GM19239 (cell line): ENCODE results near the gene GARNL3.

ENCODE experiments used
- DNase-seq: peaks from one replicate; pipeline ENCODE4 v3.0.0; 2011; ENCODE audit warnings: low spot score; ENCODE audit not compliant: insufficient read length
- FAIRE-seq: peaks from 2 replicates; lab custom pipeline; 2011; peaks lifted over from hg19 to GRCh38; lab: Jason Lieb, UNC

The GARNL3 gene

DNA sequence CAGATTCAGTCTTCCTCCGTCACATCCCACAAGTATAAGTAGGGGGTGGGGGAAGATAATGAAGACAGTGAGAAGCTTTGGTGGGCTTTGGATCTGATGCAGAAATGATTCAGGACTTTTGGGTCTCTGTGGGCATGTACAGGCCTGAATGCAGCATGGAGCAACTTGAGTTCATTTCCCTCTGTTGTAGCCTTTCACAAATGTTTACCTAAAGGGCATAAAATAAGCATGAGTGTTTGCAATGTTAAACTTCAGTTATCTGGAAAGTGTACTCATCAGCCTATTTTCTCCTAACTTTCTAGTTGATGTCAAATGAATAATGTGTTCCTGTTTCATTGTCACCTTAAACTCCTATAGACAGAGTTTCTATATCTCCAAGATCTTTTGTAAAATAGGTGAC, 39.3 kb downstream of the GARNL3 start:
- FAIRE-seq (no peak), DNase-seq (no peak)

DNA sequence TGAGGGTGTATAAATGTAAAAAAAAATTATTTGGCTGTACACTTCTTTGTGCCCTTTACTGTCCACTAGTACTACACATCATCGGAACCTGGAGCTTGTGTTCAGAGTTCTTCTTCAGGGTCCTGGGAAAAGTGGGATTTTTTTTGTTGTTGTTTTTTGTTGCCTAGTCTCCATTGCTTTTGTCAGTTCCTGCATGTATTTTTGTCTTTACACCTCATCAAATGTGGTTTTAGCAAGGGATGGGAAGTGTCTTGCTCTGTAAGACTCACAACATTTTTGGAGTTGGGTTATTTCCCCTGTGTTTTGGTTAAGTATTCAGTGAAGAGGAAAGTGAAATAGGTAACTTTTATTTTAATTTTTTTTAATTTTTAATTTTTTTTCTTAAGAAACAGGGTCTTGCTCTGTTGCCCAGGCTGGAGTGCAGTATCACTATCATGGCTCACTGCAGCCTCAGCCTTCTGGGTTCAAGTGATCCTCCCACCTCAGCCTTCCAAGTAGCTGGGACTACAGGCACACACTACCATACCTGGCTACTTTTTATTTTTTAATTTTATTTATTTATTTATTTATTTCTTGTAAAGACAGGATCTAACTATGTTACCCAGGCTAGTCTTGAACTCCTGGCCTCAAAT, 40.7 kb downstream of the GARNL3 start:
- FAIRE-seq (no peak), DNase-seq (no peak)

DNA sequence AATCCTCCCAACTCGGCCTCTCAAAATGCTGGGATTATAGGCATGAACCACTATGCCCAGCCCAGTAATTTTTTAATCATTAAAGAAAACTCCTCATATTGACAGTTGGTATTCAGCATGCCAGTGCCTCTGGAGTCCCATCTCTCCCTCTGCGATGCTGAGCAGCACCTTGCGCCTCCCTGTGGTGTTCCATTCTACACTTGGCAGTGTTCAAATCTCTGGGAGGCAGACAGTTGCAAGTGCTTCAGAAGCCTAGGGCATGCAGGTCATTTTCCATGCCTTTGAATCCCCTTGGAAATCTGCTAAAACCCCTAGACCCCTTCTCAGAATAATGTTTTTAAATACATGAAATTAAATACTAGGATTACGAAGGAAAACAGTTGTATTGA, 41.3 kb downstream of the GARNL3 start:
- FAIRE-seq: no peak
- DNase-seq: no peak

DNA sequence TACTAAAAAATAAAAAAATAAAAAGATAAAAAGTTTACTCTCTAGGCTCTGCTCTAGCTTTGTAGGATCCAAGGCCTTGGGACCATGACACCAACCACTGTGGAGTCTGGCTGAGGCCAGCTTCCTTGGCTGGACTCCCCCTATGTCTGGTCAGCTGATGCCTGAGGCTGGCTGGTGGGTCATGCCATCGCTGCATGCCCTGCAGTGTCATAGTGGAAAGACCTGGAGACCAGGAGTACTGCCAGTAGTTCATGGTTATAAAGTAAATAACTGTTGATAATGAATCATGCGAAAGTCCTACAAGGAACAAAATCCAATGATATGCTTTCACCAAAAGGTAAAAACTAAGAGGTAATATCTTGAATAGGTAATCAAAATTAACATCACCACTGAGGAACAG, 43.2 kb downstream of the GARNL3 start:
- no peak for DNase-seq
- no peak for FAIRE-seq

DNA sequence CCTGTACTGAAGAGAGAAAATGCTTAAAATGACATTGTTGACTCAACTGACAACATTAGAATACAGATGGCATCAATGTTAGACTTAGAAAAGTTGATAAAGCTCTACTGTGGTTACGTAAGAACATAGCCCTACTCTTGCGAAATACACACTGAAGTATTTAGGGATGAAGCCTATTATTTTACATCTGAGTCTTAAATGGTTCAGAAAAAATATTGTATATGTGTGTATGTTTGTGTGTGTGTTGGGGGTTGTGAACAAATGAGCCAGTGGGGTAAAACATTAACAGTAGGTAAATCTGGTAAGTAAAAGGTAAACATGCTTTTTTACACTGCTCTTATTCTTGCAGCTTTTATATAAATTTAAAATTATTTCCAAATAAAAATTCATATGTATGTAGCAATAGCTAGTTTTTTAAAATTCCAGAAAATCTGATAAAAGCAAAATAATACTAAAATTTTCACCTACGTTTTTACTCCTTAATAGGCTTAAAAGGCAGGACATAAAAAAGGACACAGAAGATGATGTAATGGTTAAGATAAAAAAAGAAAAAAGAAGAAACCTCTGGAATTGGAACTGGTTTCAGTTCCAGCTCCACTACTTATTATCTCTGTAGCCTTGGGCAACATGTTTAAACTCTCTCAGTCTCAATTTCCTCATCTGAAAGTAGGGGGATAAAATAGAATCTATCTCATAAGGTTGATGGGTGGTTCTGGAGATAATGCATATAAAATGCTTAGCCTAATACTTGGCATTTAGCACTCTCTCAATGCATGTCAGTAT, 44.3 kb downstream of the GARNL3 start:
- FAIRE-seq (no peak), DNase-seq (no peak)

DNA sequence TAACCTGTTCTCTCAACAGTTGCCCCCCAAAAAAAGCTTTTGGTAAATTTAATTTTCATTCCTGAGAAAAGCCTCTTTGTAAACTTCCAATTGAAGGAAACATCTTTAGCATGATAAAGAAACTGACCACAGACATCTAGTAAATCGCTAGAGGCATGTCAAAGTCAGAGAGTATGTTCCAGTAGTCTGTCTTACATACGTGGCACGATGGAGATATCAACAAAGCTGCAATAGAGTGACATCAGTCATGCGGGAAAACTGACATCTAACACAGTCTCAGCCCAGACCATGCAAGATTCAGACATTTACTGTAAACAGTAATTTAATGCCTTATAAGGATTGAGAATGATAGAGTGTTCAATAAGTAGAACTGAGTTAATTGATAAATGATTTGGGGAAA, 45.1 kb downstream of the GARNL3 start:
- FAIRE-seq (no peak), DNase-seq (no peak)

DNA sequence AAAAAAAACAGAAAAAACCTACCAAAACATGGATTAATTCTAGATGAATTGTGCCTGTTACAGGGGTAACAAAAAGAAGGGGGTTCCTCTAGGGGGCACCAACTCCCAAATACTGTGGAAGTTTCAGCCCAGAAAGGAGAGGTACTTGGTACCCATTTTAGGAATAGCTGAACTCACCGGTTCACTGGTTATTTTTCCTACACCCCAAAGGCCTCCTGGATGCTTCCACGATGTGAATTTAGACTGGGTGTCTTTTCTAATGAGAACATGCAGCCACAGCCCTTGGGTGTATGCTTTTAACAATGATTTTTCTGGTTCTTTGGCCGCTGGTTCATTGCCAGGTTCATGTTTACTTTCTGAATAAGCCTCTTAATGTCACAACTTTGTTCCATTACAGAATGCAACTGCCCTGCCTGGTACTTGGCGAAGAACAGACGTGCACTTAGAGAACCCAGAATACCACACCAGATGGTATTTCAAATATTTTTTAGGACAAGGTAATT, 46.7 kb downstream of the GARNL3 start:
- DNase-seq: no peak

DNA sequence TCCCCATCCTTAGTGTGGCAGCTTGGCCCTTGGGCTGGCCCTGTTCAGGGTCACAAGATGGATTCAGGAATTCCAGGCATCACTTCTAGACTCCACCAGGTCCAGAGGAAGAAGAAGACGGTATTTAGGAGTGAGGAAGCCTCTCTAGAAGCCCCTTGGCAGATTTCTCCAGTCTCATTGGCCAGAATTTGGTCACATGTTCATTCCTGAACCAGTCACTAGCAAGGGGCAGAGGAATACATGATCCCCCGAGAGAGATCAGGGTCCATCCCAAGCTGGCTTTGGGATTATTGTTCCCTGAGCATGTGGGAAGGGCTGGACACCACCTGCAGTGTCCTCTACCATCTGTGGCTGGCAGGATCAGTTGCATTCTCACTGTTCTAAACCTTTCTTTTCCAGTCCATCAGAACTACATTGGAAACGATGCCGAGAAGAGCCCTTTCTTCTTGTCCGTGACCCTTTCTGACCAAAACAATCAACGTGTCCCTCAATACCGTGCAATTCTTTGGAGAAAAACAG, 48.5 kb downstream of the GARNL3 start:
- DNase-seq (no peak), FAIRE-seq (no peak)

More for the DNA sequence above, 46.7 kb downstream of the GARNL3 start:
- no peak for FAIRE-seq

DNA sequence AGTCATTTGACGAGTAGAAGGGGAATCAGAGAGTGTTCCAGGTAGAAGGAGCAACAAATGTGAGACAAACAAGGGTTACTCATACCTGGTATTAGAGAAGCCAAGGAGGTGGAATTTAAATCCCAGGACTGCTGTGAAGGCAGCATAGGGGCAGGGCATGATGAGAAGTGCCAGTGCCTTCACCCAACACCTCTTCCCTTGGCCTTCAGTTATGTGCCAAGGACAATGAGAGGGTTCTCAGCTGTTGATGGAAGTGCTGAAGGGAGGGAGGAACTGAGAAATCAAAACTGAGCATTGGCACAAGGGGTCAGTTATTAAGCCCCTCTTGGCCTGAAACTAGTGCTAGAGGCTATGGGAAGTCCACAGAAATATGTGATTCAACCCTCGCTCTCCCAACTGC, 50.3 kb downstream of the GARNL3 start:
- DNase-seq: no peak
- no peak for FAIRE-seq

DNA sequence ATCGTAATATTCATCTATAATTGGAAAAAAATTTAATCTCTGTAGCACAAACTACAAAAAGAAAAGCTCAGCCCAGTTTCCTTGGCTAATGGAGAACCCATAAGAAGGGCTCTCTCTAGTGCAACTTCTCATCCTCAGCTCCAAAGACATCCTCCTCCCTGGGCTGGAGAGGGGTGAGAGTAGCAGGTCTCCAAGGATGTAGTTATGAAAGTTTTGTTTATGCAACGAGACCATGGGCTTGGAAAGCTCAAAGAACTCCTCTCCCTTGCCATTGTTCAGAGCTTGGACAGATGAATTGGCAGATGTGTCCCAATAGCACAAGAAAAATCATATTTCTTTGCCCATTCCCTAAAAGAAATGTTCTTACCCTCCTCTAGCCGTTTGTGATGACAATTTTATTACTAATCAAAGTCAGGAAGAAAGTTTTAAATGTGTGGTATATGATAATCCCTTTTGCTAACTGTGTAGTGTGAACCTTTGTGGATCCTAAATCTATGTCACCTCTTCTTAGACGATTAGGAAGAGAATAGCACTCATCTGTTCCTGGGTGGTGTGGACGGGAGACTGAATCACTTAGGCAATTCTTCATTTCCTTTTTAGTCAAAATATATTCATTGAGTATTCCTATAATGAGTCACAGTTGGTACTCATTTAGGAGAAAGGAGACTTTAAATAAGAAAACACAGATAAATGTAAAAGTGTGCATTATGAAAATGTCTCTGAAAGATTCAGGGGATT, 52.2 kb downstream of the GARNL3 start:
- no peak for DNase-seq
- no peak for FAIRE-seq

DNA sequence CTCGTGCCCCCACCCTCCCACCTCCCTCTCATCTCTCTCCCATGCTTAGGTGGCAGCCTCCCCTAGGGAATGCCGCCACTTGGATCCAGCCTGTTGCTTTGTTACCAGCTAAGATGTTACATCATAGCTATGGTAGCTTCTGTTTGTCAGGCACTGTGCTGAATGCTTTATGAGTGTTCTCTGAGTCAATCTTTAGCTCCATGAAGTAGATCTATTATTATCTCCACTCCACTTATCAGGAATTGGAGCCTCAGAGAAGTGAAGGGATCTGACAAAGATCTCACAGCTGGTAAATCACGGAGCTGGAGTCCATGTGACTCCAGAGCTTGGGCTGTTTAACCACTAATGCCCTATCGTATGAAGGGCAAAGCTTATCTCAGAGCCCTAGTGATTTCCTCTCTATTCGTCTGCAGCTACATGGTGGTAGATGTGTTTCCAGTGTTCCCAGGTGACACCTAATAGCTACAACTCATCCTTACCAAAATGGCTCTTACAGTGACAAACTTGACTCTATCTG, 54.1 kb downstream of the GARNL3 start:
- no peak for DNase-seq
- FAIRE-seq: no peak

DNA sequence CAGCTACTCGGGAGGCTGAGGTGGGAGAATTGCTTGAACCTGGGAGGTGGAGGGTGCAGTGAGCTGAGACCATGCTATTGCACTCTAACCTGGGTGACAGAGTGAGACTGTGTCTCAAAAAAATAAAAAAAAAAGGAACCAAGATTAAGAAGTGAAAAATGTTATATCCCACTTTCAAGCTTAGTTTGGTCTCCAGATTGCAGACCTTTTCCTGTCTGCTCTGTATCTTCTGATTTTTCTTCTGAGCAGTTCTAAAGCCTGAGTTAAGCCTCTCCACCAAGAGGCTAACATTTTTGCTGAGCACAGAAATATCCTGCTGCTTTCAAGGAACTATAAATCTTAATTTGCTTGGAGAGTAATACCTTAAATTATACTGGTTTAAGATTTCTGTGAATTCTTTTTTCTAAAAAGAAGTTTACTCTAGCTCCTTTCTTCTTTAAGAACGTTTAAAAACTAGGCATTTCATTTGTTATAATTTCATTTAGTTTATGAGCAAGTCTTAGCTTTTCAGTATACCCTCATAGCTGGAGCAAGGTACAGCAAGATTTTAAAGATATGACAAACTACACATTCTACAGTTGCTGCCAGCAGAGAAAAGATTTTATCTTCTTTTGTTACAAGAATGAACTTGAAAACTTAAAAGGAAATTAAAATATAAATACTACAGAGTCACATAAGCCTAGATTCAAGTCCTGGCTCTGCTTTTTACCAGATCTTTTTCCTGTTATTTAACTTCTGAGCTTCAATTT, 55.0 kb downstream of the GARNL3 start:
- no peak for DNase-seq
- peak; percentile 66 for FAIRE-seq

DNA sequence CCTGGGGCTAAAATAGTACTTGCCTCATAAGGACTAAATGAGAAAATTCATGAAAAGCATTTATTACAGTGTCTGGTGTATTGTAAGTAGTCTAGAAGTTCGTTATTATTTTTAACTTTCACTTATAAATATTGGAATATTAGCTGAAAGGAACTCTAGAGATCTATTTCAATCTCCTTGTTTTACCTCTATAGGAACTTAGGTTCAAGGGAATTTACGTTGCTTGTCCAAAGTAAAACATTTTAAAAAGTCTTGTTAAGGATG, 55.5 kb downstream of the GARNL3 start:
- no peak for DNase-seq

DNA sequence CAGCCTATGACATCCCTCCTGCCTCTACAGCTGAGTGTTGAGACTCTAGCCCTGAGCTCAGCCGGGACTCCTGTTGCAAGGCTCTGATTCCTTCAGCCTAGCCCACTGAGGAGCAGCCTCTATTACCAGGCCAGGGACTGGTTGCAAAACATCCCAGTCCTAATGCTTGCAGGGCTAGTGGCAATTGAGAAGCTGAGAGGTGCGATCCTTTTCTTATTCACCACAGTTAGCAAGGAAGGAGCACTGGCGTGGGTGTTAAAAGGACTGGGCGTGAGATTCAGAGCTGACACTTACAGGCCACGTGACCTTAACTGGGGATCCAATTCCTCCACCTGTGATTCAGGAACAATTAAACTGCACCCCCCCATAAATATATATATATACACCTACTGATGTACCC, 58.8 kb downstream of the GARNL3 start:
- FAIRE-seq (no peak), DNase-seq (no peak)

More for the DNA sequence above, 55.5 kb downstream of the GARNL3 start:
- FAIRE-seq: no peak

DNA sequence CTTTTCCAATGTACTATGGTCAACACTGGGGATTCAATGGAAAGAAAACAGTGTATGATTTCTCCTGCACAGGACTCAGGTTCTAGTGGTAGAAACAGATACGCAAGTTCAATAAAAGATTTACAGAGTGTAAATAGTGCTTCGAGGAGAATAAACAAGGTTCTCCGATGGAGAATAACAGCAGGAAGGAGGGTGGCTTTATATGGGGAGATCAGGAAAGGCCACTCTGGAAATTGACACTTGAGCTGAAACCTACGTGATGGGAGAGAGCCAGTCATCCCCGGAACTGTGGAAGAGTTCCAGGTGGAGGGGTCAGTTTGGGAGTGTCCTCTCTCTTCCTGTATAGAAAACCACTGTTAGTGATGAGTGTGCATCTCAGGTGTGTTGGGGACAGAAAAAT, 65.9 kb downstream of the GARNL3 start:
- DNase-seq (no peak), FAIRE-seq (no peak)

DNA sequence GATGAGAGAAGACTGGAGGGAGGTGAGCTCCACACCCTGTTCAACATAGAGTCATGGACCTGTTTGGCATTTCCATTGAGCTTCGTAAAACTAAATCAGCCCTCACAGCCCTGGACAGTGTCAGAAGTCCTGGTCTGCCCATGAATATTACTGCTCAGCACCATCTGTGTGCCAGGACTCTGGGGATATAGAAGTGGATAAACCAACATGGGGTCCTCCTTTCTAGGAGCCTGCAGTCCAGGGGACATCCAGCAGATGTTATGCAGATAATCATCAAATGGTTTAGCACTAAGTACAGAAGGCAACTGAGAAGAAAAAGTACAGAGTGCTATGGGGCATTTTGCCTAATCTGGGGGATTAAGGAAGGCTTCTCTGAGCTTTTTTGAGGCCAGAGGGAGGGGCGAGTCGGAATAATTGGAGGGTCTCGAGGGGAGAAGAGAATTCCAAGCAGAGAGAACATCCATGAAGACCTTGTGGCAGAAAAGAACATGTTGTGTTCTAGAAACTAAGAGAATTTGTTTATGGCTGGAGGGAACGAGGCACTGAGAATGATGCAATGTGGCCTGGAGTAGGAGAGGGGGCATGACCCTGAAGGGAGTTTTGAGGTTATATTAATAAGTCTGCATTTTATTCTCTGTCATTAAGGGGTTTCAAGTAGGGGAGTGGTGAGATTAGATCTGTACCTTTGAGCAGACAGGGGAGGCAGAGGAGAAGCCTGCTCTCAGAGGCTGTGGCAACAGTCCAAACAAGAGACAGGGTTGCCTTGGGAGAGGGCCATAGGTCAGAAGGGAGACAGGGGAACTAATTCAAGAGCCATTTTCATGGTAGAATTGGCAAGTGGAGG, 68.9 kb downstream of the GARNL3 start:
- FAIRE-seq: no peak
- DNase-seq: no peak

DNA sequence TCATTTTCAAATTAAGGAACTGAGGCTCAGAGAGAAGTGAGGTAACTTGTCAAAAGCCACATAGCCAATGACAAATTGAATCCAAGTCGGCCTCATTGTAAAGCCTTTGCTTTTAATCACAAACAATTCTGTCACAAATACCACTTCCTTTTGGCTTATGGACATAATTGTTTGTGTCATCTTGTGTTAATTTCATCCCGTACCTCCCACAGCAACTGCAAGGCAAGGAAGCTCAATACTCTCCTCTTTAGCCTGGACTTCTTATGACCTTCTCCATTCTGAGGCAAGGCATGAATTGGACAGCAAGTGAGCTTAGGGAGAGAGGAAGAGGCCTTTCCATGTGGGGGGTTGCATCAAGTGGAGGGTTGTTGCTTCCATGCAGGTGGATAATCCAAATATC, 70.2 kb downstream of the GARNL3 start:
- FAIRE-seq: no peak
- no peak for DNase-seq

DNA sequence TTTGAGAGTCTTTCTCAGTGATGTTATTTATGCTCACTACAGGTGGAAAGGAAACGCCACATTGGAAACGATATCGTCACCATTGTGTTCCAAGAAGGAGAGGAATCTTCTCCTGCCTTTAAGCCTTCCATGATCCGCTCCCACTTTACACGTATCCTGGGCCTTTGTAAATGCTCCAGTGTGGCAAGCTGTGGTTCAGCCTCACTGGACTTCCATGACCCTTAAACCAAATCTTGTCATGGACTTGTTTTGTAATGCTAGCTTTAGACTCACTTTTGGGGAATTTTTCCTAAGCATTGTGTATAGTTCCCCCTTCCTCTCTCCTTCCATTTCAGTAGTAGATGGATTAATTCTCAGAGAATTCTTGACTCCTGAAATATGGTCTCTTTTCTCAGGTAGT, 71.5 kb downstream of the GARNL3 start:
- DNase-seq (no peak), FAIRE-seq (no peak)
